Measurements from ENCODE around the gene SLC16A5.

Gene SLC16A5

GRCh38 chr17:75088465-75089417 is 987 bp downstream of the SLC16A5 start:
- TF ChIP-seq REST (IDR thresholded peaks at IDR 0.05; ENCODE audit: insufficient read depth in 1 of 2, low read depth in 2 of 2, low read length in 2 of 2) (no peak), FOXP2 (optimal IDR thresholded peaks at IDR 0.05; ENCODE audit: borderline replicate concordance, extremely low read depth, extremely low read length, insufficient read depth) (no peak), POLR2AphosphoS5 (IDR thresholded peaks at IDR 0.05; ENCODE audit: low read depth, low read length) (no peak), TAF1 (IDR thresholded peaks at IDR 0.05; ENCODE audit: borderline replicate concordance, insufficient read depth, low read length) (no peak), SIN3A (IDR thresholded peaks at IDR 0.05; ENCODE audit: borderline replicate concordance, insufficient read depth, low read length) (no peak)

GRCh38 chr17:75090871-75091854 is 3.4 kb downstream of the SLC16A5 start:
- no peak for TF ChIP-seq SIN3A (IDR thresholded peaks at IDR 0.05; ENCODE audit: borderline replicate concordance, insufficient read depth, low read length)
- no peak for TF ChIP-seq POLR2AphosphoS5 (IDR thresholded peaks at IDR 0.05; ENCODE audit: low read depth, low read length)
- TF ChIP-seq FOXP2 (optimal IDR thresholded peaks at IDR 0.05; ENCODE audit: borderline replicate concordance, extremely low read depth, extremely low read length, insufficient read depth), result no peak
- no peak for TF ChIP-seq TAF1 (IDR thresholded peaks at IDR 0.05; ENCODE audit: borderline replicate concordance, insufficient read depth, low read length)
- no peak for TF ChIP-seq REST (IDR thresholded peaks at IDR 0.05; ENCODE audit: insufficient read depth in 1 of 2, low read depth in 2 of 2, low read length in 2 of 2)

- no peak for TF ChIP-seq POLR2AphosphoS5 (IDR thresholded peaks at IDR 0.05; ENCODE audit: low read depth, low read length)
These were observed 4.1 kb downstream of the SLC16A5 start for GRCh38 chr17:75091855-75092327.

GRCh38 chr17:75093548-75094158 is 5.9 kb downstream of the SLC16A5 start:
- TF ChIP-seq FOXP2 (optimal IDR thresholded peaks at IDR 0.05; ENCODE audit: borderline replicate concordance, extremely low read depth, extremely low read length, insufficient read depth), result no peak
- no peak for TF ChIP-seq REST (IDR thresholded peaks at IDR 0.05; ENCODE audit: insufficient read depth in 1 of 2, low read depth in 2 of 2, low read length in 2 of 2)
- TF ChIP-seq SIN3A (IDR thresholded peaks at IDR 0.05; ENCODE audit: borderline replicate concordance, insufficient read depth, low read length), result no peak
- no peak for TF ChIP-seq POLR2AphosphoS5 (IDR thresholded peaks at IDR 0.05; ENCODE audit: low read depth, low read length)
- TF ChIP-seq TAF1 (IDR thresholded peaks at IDR 0.05; ENCODE audit: borderline replicate concordance, insufficient read depth, low read length), result no peak

- TF ChIP-seq POLR2AphosphoS5 (IDR thresholded peaks at IDR 0.05; ENCODE audit: low read depth, low read length), result no peak
- no peak for TF ChIP-seq TAF1 (IDR thresholded peaks at IDR 0.05; ENCODE audit: borderline replicate concordance, insufficient read depth, low read length)
- TF ChIP-seq SIN3A (IDR thresholded peaks at IDR 0.05; ENCODE audit: borderline replicate concordance, insufficient read depth, low read length), result no peak
These were observed 7.2 kb downstream of the SLC16A5 start for GRCh38 chr17:75094871-75095399.
